HL-60/S4 treated with phorbol 12-myristate 13-acetate at 8.2 ng/mL for 4 days and 3 days (cell line): ENCODE results near the gene SLC5A6.
"Not testable (repeated sequence)": the region's sequence is repeated elsewhere in the genome, so short reads cannot be mapped to it uniquely, and the experiment has no call there.

Source experiments
- in situ Hi-C: fragments of 300-500 bp; cut with MboI; formaldehyde crosslinking; loops from 2 replicates; pipeline ENCODE4 v1.15.0; 2022; ENCODE audit warnings: low sequenced_read_pairs

SLC5A6 gene

DNA sequence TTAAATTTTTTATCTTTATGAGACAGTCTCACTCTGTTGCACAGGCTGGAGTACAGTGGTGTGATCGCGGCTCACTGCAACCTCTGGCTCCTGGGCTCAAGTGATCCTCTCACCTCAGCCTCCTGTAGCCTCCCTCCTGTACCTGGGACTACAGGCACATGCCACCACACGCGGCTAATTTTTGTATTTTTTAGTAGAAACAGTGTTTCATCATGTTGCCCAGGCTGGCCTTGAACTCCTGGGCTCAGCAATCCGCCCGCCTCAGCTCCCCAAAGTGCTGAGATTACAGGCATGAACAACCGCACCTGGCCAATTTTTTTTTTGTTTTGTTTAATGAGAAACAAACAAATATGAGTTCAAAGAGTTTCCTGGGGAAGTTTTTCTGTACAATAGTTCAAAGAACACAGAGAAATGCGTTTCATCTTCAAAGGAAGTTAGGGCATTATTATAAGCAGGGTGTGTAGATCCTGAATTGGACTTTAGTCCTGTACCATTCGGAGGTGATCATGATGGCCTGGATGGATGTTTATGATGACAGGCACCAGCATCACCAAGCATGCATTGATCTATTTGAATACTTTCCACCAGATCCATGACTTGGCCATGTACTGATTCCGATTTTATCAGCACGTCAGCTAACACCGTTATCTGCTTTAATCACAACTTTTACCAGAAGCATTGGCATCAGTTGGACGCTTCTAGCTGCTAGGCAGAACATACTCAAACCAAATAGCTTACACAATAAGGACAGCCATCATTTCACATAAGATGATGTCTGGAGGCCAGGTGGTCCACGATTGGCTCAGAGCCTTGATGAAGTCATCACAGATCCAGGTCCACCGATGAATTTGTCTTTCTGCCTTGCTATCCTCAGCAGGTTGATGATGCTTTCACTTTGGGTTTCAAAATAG lies 34.4 kb downstream of the SLC5A6 start:
- in situ Hi-C loops = no loop called here

DNA sequence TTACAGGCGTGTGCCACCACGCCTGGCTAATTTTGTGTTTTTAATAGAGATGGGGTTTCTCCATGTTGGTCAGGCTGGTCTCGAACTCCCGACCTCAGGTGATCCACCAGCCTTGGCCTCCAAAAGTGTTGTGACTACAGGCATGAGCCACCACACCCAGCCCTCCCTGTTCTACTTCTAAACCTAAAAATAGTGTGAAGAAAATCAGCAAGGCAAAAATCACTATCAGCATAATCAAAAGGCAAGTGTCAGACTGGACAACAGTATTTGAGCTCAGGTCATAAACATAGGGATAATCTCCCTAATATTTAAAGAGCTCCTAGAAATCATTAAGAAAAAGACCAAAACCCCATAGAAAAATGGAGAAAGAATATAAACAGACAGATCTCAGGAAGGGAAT lies 36.3 kb downstream of the SLC5A6 start:
- in situ Hi-C loops = not testable (repeated sequence)

GRCh38 chr2:27175330-27175729 lies 36.7 kb downstream of the SLC5A6 start:
- in situ Hi-C loops = no loop called here

GRCh38 chr2:27174638-27175037 lies 37.4 kb downstream of the SLC5A6 start:
- in situ Hi-C loops = no loop called here

DNA sequence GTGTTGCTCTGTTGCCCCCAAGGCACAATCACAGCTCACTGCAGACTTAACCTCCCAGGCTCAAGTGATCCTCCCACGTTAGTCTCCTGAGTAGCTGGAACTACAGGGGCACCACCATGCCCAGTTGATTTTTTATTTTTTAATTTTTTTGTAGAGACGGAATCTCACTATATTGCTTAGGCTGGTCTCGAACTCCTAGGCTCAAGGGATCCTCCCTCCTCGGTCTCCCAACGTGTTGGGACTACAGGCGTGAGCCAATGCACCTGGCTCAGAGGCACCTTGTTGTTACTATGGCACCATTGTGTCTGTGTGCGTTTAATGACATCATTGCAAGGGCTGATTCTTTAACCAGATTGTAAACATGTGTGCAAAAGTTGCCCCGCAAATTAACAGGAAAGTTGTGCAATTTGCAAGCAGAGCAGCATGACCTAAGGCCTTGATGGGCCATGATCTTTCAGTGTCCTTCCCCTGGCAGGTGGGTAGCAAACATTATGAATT lies 40.7 kb downstream of the SLC5A6 start:
- in situ Hi-C loops = no loop called here

DNA sequence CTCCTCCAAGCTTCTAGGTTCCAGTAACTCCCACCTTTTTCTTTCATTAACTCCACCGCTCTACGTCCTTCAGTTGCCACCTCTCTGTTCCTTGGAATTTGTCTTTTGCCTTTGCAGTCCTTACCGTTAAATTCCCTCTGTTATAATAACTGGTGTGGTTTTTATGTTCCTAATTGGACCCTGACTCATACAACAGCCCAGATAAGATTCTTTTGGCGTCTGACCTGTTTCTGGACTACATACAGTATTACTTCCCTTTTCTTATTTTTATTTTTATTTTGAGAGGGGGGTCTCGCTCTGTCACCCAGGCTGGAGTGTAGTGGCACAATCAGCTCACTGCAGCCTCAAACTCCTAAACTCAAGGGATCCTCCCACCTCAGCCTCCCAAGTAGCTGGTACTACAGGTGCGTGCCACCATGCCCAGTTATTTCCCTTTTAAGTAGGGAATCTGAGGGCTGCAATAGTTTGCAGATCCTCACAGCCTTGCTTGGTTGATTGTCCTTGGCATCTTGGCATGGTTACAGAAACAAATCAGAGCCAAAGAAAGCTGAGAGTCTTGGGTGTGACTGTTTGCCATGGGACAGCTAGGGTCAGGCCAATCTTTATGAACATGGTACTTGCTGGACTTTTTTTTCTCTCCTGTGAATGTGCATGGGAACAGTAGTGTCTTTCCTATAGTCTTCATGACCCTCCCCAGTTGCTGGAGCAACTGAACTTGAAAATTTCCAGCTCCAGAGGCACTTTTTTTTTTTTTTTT lies 41.3 kb downstream of the SLC5A6 start:
- in situ Hi-C loops = no loop called here

- in situ Hi-C loops = no loop called here
These were observed 46.9 kb downstream of the SLC5A6 start for GRCh38 chr2:27164960-27165763.

- in situ Hi-C loops = no loop called here
These were observed 49.6 kb downstream of the SLC5A6 start for GRCh38 chr2:27162151-27163121.

GRCh38 chr2:27160191-27160590 lies 51.9 kb downstream of the SLC5A6 start:
- in situ Hi-C loops = no loop called here

DNA sequence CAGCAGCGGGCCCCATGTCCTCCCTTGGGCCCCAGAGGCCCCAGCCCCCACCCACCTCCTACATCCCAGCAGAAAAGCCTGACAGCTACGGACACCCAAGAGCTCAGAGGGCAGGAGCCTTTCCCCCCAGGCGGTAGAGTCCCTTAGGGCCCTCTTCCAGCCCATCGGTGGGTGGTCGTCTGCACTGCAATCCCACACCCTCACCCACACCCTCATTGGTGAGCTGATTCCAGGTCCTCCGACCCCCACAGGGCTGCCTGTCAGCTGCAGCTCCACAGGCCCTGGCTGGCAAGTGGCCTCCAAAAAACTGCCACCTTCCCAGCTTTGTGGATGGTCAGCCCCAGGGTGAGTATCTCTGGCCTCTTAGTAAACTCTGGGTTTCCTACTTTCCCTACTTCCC lies 52.8 kb downstream of the SLC5A6 start:
- in situ Hi-C loops = no loop called here

DNA sequence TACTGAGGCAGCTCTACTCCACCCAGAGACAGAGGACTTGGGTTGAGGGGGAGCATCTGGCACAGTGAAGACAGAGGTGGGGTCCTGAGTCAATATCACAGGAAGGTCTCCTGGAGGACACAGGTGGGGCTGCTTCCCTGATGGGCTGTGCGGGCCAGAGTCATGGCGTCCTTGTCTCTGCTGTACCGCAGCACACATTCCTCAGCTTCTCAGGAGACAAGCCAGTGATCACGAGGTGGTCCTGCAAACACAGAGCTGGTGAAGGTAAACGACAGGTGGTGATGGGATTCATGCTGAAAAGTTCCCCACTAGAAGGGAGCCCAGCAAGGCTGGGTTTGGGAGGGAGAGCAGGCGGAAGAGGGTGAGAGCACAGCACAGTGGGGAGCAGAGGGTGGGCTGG lies 53.6 kb downstream of the SLC5A6 start:
- in situ Hi-C loops = no loop called here

DNA sequence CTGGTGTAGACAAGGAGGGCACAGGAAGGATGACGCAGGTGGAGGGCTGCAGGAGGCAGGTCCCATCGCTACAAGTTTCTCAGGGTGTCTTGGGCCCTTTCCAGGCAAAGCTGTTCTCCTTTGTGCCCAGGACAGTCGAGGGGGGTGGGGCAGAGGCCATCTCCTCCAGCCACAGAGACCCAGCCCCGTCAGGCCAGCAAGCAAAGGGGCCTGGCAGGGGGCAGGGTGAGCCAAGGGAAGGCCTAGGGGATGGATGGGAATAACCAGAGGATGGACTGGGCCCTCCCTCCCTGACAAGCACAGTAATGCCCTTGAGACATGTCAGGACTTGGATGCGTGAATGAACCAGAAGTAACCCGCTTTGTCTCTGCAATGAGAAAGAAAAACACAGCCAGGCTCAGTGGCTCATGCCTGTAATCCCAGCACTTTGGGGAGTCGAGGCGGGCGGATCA lies 57.0 kb downstream of the SLC5A6 start:
- in situ Hi-C loops = no loop called here

GRCh38 chr2:27154488-27154887 lies 57.6 kb downstream of the SLC5A6 start:
- in situ Hi-C loops = no loop called here

DNA sequence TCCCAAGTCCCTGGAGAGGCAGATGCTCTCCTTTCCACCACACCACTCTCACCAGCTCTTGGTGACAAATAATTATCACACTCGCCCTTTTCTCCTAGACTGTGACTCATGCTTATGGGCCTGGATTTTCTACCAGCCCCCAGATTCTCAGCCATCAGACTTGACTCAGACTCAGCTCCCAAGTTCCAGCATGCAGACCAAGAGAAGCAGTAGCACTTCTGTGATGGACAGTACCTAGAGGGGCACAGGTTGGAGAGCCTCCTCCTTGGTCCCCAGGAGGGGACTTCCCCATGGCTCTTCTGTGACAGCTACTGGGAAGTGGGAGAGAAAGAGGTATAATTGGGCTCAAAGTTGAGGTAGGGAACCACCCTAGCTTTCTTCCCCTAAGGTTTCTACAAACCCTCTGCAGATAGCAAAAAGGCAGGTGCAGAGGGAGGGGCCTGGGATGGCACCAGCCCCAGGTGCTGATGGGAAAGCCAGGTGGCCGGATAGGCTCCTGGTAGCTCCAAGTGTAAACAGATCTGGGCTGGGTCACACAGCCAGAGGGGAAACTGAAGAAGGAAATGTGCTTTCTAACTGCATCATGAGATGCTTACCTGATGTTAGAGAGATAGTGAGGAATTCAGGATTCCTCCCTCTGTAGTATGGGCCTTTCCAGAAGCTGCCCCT lies 59.1 kb downstream of the SLC5A6 start:
- in situ Hi-C loops = no loop called here

DNA sequence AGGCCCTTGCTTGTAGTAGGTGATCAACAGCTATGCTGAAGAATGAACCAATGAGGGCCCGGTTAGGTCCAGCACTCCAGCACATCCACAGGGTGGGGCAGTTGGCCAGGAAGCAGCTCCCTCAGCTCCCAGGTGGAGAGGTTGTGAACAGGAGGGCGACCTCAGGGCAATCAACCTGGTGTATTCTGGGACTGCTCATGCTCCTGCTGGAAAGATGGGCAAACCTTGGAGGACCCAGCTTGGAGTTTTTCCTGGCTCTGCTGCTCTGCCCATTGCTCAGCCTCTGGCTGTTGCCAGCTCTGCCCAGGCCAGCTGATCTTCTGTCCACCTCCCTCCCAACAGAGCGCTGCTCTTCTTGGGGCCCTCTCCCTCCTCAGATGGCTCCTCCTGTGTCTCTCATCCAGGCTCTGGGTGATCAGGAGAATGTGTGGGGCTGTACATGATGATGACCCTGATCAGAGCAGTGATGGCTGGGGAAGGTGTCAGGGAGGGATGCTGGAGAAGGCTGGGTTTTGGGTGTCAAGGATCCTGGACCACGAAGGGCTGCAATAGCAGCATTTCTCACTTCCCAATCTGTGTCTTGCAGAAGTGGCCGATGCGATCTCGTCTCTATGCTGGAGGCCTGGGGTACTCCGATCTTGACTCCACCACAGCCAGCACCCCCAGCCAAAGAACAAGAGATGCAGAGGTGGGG lies 59.8 kb downstream of the SLC5A6 start:
- in situ Hi-C loops = no loop called here

DNA sequence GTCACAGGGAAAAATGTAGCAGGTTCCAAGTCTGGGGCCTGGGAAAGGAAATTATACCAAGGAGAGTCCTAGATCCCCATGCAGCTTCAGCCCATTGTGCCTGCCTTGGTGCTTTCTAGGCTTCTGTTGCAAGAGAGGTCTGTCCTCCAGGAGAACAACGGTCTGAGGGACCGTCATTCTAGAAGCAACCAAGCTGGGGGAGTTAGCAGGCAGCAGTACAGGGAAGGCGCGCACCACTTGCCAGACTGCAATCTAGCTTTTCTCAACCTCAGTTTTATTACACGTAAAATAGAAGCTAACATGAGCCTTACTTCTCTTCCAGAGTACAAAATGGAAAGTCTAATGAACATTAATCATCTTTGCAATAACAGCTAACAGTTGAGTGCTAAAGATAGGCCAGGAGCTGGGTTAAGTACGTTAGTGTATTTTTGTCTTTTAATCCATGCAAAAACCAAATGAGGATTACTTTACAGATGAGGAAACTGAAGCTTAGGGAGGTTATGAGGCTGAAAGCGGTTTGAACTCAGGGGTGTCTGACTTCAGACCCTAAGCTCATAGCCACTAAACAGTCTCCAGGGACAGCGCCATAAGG lies 61.3 kb downstream of the SLC5A6 start:
- in situ Hi-C loops = no loop called here
